HG03565 (cell line): ENCODE results near the gene C10orf71.

Source experiments
- ATAC-seq: cut with Tn5 transposase; IDR thresholded peaks from one replicate; pipeline ENCODE4 v1.9.1; 2021; ENCODE audit warnings: mild to moderate bottlenecking, moderate library complexity; ENCODE audit not compliant: unreplicated experiment

C10orf71 gene

GRCh38 chr10:49330127-49330665 is 31.2 kb downstream of the C10orf71 start:
- no peak for ATAC-seq

- ATAC-seq = no peak
Measured at GRCh38 chr10:49331431-49331830, 32.5 kb downstream of the C10orf71 start.

- ATAC-seq = no peak
Measured at GRCh38 chr10:49332333-49332732, 33.4 kb downstream of the C10orf71 start.

- ATAC-seq = no peak
Measured at GRCh38 chr10:49332768-49333167, 33.8 kb downstream of the C10orf71 start.

- no peak for ATAC-seq
Measured at GRCh38 chr10:49333192-49333591, 34.2 kb downstream of the C10orf71 start.

GRCh38 chr10:49334964-49335363 is 36.0 kb downstream of the C10orf71 start:
- no peak for ATAC-seq

GRCh38 chr10:49335364-49335972 is 36.5 kb downstream of the C10orf71 start:
- ATAC-seq = no peak

- no peak for ATAC-seq
Measured at GRCh38 chr10:49338604-49339003, 39.6 kb downstream of the C10orf71 start.

GRCh38 chr10:49344840-49345239 is 45.9 kb downstream of the C10orf71 start:
- ATAC-seq = no peak

GRCh38 chr10:49347342-49347741 is 48.4 kb downstream of the C10orf71 start:
- no peak for ATAC-seq

GRCh38 chr10:49347827-49348226 is 48.9 kb downstream of the C10orf71 start:
- ATAC-seq = no peak

GRCh38 chr10:49348593-49348992 is 49.6 kb downstream of the C10orf71 start:
- no peak for ATAC-seq

- ATAC-seq = no peak
Measured at GRCh38 chr10:49349390-49349789, 50.4 kb downstream of the C10orf71 start.

GRCh38 chr10:49350138-49350537 is 51.2 kb downstream of the C10orf71 start:
- ATAC-seq = no peak

GRCh38 chr10:49350846-49351532 is 52.0 kb downstream of the C10orf71 start:
- no peak for ATAC-seq

- no peak for ATAC-seq
Measured at GRCh38 chr10:49351669-49352068, 52.7 kb downstream of the C10orf71 start.

GRCh38 chr10:49352323-49352722 is 53.4 kb downstream of the C10orf71 start:
- no peak for ATAC-seq

- ATAC-seq = no peak
Measured at GRCh38 chr10:49353026-49353894, 54.3 kb downstream of the C10orf71 start.

- ATAC-seq = no peak
Measured at GRCh38 chr10:49353895-49354566, 55.1 kb downstream of the C10orf71 start.

GRCh38 chr10:49354593-49354992 is 55.6 kb downstream of the C10orf71 start:
- no peak for ATAC-seq

GRCh38 chr10:49355221-49355620 is 56.3 kb downstream of the C10orf71 start:
- no peak for ATAC-seq
